ENCODE data around the gene F8.

The F8 gene

DNA sequence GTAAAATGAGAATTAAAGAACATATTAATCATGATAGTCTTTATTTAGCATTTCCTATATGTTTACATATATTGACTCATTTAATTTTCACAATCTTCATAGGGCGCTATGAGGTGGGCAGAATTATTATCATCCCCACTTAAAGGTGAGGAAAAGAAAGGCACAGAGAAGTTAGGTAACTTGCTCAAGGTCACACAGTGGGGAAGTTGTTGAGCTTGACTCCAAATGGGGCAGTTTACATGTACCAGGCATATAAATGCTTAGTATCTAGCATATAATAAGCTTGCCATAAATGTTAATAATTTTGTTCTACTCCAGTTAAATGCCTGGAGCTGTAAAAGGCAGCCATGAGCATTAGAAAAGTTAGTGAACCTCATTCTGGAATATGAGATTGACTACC, 46.9 kb upstream of the F8 start:
- no peak for TF ChIP-seq RAD21 (IDR thresholded peaks at IDR 0.05; ENCODE audit: low read depth)
- no peak for TF ChIP-seq YY1 (IDR thresholded peaks at IDR 0.05; ENCODE audit: low read depth)
- no peak for TF ChIP-seq CREB1 (IDR thresholded peaks at IDR 0.05; ENCODE audit: low read depth)
- TF ChIP-seq FOXM1 (IDR thresholded peaks at IDR 0.05; ENCODE audit: borderline replicate concordance, low read depth), result no peak
- no peak for TF ChIP-seq EP300 (IDR thresholded peaks at IDR 0.05; ENCODE audit: borderline replicate concordance)
- TF ChIP-seq, protein P1, sequence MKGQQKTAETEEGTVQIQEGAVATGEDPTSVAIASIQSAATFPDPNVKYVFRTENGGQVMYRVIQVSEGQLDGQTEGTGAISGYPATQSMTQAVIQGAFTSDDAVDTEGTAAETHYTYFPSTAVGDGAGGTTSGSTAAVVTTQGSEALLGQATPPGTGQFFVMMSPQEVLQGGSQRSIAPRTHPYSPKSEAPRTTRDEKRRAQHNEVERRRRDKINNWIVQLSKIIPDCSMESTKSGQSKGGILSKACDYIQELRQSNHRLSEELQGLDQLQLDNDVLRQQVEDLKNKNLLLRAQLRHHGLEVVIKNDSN (IDR thresholded peaks at IDR 0.05), result no peak
- no peak for TF ChIP-seq EGR1 (IDR thresholded peaks at IDR 0.05)
- TF ChIP-seq, protein P2, sequence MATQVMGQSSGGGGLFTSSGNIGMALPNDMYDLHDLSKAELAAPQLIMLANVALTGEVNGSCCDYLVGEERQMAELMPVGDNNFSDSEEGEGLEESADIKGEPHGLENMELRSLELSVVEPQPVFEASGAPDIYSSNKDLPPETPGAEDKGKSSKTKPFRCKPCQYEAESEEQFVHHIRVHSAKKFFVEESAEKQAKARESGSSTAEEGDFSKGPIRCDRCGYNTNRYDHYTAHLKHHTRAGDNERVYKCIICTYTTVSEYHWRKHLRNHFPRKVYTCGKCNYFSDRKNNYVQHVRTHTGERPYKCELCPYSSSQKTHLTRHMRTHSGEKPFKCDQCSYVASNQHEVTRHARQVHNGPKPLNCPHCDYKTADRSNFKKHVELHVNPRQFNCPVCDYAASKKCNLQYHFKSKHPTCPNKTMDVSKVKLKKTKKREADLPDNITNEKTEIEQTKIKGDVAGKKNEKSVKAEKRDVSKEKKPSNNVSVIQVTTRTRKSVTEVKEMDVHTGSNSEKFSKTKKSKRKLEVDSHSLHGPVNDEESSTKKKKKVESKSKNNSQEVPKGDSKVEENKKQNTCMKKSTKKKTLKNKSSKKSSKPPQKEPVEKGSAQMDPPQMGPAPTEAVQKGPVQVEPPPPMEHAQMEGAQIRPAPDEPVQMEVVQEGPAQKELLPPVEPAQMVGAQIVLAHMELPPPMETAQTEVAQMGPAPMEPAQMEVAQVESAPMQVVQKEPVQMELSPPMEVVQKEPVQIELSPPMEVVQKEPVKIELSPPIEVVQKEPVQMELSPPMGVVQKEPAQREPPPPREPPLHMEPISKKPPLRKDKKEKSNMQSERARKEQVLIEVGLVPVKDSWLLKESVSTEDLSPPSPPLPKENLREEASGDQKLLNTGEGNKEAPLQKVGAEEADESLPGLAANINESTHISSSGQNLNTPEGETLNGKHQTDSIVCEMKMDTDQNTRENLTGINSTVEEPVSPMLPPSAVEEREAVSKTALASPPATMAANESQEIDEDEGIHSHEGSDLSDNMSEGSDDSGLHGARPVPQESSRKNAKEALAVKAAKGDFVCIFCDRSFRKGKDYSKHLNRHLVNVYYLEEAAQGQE (IDR thresholded peaks at IDR 0.05; ENCODE audit: low read depth), result no peak
- TF ChIP-seq TCF12 (IDR thresholded peaks at IDR 0.05; ENCODE audit: low read depth), result no peak

DNA sequence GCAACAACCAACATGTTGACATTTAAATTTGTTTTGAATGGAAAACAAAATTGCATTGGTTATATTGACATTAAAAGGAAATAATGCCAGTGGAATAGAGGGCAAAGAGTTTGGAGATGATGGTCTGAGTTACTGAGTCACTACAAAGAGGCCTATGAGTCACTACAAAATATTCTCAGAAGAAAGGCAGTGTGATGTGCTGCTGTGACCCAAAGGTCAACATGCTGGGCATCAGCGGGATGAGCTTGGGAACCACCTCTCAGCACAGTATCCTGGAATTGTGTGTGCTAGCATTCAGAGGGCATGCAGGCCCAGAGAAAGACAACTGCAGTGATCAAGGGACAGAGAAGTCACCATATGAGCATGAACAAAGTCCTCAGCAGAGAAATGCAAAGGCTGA, 45.6 kb upstream of the F8 start:
- TF ChIP-seq TAF1 (IDR thresholded peaks at IDR 0.05; ENCODE audit: low read depth) (no peak), EGR1 (IDR thresholded peaks at IDR 0.05) (no peak), CREB1 (IDR thresholded peaks at IDR 0.05; ENCODE audit: low read depth) (no peak)
- TF ChIP-seq, protein P2 (IDR thresholded peaks at IDR 0.05; ENCODE audit: low read depth), result no peak
- TF ChIP-seq, protein P1 (IDR thresholded peaks at IDR 0.05), result no peak
- TF ChIP-seq, protein P3, sequence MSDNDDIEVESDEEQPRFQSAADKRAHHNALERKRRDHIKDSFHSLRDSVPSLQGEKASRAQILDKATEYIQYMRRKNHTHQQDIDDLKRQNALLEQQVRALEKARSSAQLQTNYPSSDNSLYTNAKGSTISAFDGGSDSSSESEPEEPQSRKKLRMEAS (IDR thresholded peaks at IDR 0.05), result no peak

DNA sequence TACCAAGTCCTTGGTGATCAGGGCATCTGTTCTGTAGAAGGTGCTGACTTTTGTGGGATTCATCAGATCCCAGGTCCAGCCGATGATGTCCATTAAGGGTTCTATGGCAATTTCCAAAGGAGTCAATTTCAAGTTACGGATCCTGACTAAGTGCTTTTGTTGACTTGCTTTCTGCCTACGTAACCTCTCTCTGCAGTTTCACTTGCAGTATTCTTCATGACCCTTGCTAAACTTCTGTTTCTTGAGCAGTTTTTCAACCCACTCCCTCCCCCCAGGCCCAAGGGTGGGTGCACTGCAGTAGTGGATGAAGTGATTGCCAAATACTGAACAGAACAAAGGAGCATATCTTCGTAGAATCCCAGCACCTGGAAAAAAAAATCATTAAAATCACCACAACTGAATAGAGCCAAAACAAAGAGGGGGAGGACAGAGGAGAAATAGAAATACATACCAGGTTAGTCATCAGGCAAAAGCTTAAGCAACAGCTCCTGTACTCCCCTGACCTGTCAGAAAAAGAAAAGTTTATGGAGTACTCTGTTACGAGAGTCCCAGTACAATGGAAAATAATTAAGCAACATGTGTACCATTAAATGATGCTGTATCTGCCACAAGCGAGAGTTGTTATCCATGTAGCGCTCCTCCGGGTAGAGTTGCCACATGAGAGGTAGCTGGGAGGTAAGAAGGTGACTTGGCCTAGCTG, 42.7 kb upstream of the F8 start:
- TF ChIP-seq, protein P2 (IDR thresholded peaks at IDR 0.05; ENCODE audit: low read depth), result no peak
- TF ChIP-seq FOXM1 (IDR thresholded peaks at IDR 0.05; ENCODE audit: borderline replicate concordance, low read depth) (no peak), YY1 (IDR thresholded peaks at IDR 0.05; ENCODE audit: low read depth) (no peak), ZBTB7A (IDR thresholded peaks at IDR 0.05; ENCODE audit: low read depth) (no peak), RAD21 (IDR thresholded peaks at IDR 0.05; ENCODE audit: low read depth) (no peak), CREB1 (IDR thresholded peaks at IDR 0.05; ENCODE audit: low read depth) (no peak), NFIC (IDR thresholded peaks at IDR 0.05) (no peak), TCF12 (IDR thresholded peaks at IDR 0.05; ENCODE audit: low read depth) (no peak), CEBPB (IDR thresholded peaks at IDR 0.05) (no peak), EP300 (IDR thresholded peaks at IDR 0.05; ENCODE audit: borderline replicate concordance) (no peak), TAF1 (IDR thresholded peaks at IDR 0.05; ENCODE audit: low read depth) (no peak), TEAD4 (IDR thresholded peaks at IDR 0.05) (no peak), EGR1 (IDR thresholded peaks at IDR 0.05) (no peak)
- TF ChIP-seq, protein P1 (IDR thresholded peaks at IDR 0.05), result no peak
- TF ChIP-seq, protein P3 (IDR thresholded peaks at IDR 0.05), result no peak

DNA sequence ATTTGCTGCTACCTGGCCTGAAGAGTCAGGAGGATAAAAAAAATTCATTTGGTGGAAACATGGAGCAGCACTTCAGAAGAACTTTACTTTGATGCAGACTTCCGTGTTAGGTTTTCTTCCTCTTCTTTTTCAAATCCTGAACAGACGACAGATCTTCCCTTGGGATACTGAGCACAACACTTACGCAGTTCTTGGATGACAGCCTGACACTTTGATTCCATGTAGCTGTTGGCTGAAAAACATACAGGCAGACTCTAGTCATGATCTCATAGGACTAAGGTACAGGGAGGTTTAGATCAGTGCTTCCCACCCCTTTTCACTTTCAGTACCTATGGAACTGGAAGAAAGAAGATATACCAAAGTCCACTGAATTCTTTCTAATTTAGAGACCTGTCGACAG, 39.2 kb upstream of the F8 start:
- TF ChIP-seq ZBTB7A (IDR thresholded peaks at IDR 0.05; ENCODE audit: low read depth), result no peak
- no peak for TF ChIP-seq EGR1 (IDR thresholded peaks at IDR 0.05)
- TF ChIP-seq TAF1 (IDR thresholded peaks at IDR 0.05; ENCODE audit: low read depth), result no peak
